Epithelial cell of esophagus (primary cell): Measurements from ENCODE around the gene CDHR3.

Source experiments
- DNase-seq: peaks from one replicate; pipeline ENCODE4 v3.0.0; 2010; ENCODE audit warnings: low read depth
- H3K4me3 ChIP-seq: 2 replicates; pipeline ENCODE4 v1.5.1; 2011; ENCODE audit warnings: mild to moderate bottlenecking, low read length, control low read depth
- CTCF ChIP-seq: IDR thresholded peaks from 2 replicates; pipeline ENCODE4 v1.5.1; 2011; ENCODE audit warnings: low read depth, mild to moderate bottlenecking, low read length, control low read depth, inconsistent platforms; ENCODE audit not compliant: insufficient read depth; ENCODE audit errors: missing control alignments

CDHR3 gene

DNA sequence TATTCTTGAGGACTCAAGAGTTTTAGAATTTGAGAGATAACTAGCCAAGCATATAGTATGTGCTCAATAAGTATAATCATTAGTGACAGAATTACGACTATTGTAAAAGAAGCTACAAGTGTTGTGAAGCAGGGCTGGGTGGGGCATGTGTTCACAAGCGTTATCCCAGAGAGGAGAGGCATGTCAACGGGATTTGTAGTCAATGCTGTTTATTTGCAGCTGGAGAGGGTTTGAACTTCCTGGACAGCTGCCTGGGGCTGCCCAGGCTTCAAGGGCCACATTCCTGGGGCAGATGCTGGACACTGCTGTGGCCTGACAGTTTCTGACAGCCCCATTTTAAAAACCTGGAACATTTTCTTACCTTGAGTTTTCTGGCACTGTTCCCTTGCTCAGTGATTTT lies 36.9 kb upstream of the CDHR3 start:
- no peak for TF ChIP-seq CTCF
- no peak overlapping the region for H3K4me3 ChIP-seq
- no peak for DNase-seq

GRCh38 chr7:105931179-105931578 lies 31.9 kb upstream of the CDHR3 start:
- H3K4me3 ChIP-seq, result no peak overlapping the region

DNA sequence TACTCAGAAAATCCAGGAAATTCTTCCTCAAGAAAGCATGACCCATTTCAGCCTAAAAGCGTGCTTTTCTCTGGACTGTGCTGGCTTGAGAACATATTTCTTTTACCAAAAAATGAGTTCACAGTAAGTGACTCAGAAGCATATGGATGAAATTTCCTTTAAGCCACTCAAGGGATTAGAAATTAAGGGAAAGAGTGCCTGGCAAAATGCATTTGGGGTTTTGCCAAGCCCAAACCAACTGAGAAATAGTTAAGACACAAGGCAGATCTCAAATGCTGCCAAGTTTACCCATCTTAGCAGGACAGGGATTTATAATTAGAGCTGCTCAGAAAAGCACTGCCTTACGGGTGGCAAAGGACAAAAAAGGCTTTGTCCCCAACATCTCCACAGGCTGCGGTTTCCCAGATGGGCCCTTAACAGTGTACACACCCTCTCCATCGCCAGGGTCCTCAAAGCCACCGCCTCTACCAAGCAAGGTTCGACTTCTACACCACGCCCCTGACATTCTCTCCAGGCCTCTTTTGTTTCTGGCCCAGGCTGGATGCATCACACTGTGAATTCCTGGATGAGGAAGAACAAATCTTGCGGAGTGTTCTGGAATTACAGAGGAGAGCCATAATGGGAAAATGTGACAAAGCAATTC lies 30.1 kb upstream of the CDHR3 start:
- DNase-seq, result peak; percentile 13
- no peak overlapping the region for H3K4me3 ChIP-seq
- no peak for TF ChIP-seq CTCF

More at GRCh38 chr7:105931179-105931578, 31.9 kb upstream of the CDHR3 start:
- DNase-seq, result no peak
- no peak for TF ChIP-seq CTCF

DNA sequence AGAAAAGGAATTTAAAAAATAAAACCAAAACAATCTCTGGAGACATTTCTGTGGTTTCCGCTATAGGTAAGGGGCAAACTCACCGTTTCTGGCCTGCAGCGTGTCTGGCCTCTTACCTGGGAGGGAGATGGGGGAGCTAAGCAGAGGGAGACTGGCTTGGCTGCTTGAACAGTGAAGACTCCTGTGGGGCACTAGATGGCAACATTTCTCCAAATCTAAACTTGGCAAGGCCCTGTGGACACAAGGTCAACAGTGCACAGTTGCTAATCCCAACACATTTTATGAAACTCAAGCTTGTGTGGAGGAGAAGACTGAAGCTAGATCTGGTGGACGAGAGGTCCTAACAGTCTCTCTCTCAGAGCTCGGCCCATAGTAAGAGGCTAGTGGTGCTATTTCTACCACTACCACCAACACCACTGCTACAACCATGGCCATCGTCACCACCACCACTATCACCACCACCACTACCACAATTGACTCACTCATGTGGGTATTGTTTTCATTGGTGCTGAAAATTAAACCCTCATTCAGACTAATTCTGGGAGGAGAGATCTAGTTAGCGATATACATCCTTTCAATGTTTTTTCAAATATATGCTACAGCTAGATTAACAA lies 28.4 kb upstream of the CDHR3 start:
- no peak overlapping the region for H3K4me3 ChIP-seq
- DNase-seq, result no peak
- no peak for TF ChIP-seq CTCF

DNA sequence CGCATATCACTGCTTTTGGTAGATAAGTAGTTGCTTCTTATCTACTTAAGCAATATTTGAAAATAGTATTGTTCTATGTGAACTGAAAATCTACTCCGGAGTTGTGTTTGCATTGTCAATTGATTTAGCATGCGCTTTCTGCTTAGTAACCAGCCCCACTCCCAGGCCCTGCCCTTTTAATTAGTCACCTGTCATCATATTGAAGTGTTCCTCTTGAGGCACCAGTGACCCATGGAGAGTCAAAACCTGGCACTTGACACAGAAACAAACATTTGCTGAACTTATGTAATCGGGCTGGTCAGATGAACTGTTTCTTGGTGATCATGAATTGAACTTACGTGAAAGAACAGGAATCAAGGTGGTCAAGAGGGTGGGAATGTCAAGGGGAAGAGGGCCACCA lies 27.8 kb upstream of the CDHR3 start:
- no peak overlapping the region for H3K4me3 ChIP-seq
- peak; percentile 35 for DNase-seq
- no peak for TF ChIP-seq CTCF

DNA sequence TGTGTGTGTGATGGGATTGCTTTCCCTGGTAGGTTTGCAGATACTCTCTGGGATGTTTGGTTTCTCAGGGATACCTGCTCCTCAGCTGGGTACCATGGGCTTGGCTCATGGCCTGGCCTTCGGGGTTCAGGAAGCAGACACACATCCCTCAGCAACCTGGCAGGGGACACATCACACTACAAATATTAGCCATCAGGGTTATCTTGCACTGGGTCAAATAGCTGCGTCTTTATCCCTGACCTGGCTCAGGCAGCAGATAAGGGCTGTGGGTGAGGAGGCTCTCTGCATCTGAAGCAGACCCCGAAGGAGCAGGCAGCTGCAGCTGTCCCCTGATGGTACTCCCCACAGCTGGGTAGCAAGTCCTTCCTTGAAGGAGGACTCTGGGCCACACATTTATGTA lies 25.7 kb upstream of the CDHR3 start:
- TF ChIP-seq CTCF, result no peak
- DNase-seq, result no peak
- no peak overlapping the region for H3K4me3 ChIP-seq

DNA sequence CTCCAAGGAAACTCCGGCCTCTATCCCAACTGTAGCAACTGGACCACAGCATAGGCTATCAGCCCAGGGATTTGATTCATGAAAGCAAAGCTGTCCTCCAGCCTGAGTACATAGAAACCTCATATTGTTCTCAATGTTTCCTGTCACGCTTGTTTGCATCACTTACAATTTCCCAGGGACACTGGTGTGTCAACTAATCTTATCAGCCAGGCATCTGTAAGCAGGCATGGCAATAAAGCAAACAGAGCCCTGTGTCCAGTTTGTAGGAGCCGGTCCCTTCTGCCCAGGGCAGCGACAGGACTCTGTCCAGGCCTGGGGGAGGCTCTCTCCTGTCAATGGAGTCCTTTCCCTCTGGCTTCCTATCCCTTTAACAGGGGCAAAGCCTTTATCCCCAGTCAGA lies 23.0 kb upstream of the CDHR3 start:
- H3K4me3 ChIP-seq, result no peak overlapping the region
- no peak for TF ChIP-seq CTCF
- no peak for DNase-seq
